Central memory CD8-positive, alpha-beta T cell (primary cell): ENCODE results near the gene GMEB1.
"Not testable (repeated sequence)": the region's sequence is repeated elsewhere in the genome, so short reads cannot be mapped to it uniquely, and the experiment has no call there.

Experiments
- ATAC-seq: fragments of 150-1000 bp; cut with Tn5 transposase; replicated peaks from 2 replicates; pipeline ENCODE4 v1.10.0; 2022; ENCODE audit warnings: mild to moderate bottlenecking, moderate FRiP score, moderate number of reproducible peaks; ENCODE audit not compliant: poor library complexity, severe bottlenecking; ENCODE audit errors: extremely low read depth
- DNase-seq, 2 donors: peaks; one replicate each; pipeline ENCODE4 v3.0.0; 2021; ENCODE audit warnings: low spot score in 2 of 2
- H3K27ac Mint-ChIP-seq: one replicate; pipeline ENCODE4 v1.8.0; 2022; ENCODE audit warnings: low read depth, mild to moderate bottlenecking, moderate library complexity, mixed read lengths
- H3K27me3 Mint-ChIP-seq: one replicate; pipeline ENCODE4 v1.8.0; 2022; ENCODE audit warnings: mixed read lengths
- H3K36me3 Mint-ChIP-seq: one replicate; pipeline ENCODE4 v1.8.0; 2022; ENCODE audit warnings: mild to moderate bottlenecking, moderate library complexity, mixed read lengths; ENCODE audit not compliant: insufficient read depth
- H3K4me1 Mint-ChIP-seq: one replicate; pipeline ENCODE4 v1.8.0; 2022; ENCODE audit warnings: mixed read lengths
- H3K4me3 Mint-ChIP-seq: one replicate; pipeline ENCODE4 v1.8.0; 2022; ENCODE audit warnings: mild to moderate bottlenecking, moderate library complexity, mixed read lengths
- H3K9me3 Mint-ChIP-seq: one replicate; pipeline ENCODE4 v1.8.0; 2022; ENCODE audit warnings: mixed read lengths

Gene GMEB1

GRCh38 chr1:28668191-28668955, at the start of gene GMEB1:
GMEB1 (plus strand) TSS chr1:28668784; CDS start chr1:28683613, 14,829 bp downstream.
- Mint-ChIP-seq H3K27me3 (no peaks in the 10 kb centered on the region), H3K36me3 (peaks cover 9% of the 10 kb centered on the region), H3K4me1 (peaks cover 17% of the 10 kb centered on the region), H3K4me3 (peak within 1 kb of the TSS; percentile 80), H3K9me3 (no peaks in the 10 kb centered on the region), H3K27ac (peak within 1 kb of the TSS; percentile 91)
- DNase-seq (peak; percentile 62 to 69), ATAC-seq (peak; percentile 64)

DNA sequence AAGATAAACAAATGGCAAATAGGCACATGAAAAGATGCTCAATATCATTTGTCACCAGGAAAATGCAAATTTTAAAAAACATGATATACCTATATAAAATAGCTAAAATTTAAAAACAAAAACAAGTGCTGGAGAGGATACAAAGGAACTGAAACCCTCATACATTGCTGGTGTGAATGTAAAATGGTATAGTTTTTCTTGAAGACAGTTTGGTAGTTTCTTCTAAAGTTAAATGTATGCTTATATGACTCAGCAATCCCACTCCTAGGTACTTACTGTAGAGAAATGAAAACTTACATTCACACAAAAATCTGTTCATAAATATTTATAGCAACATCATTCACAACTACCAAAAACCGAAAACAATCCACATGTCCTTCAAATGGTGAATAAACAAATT, 36.9 kb upstream of the GMEB1 start:
- Mint-ChIP-seq H3K27ac (no peak overlapping the region), H3K36me3 (peaks cover 10% of the 10 kb centered on the region), H3K4me3 (no peak overlapping the region), H3K27me3 (no peaks in the 10 kb centered on the region), H3K9me3 (no peaks in the 10 kb centered on the region), H3K4me1 (peaks cover 6% of the 10 kb centered on the region)
- no peak for ATAC-seq
- DNase-seq: no peak

GRCh38 chr1:28632560-28632959, 36.0 kb upstream of the GMEB1 start:
- Mint-ChIP-seq H3K4me1 (peaks cover 6% of the 10 kb centered on the region), H3K36me3 (peaks cover 10% of the 10 kb centered on the region), H3K27me3 (no peaks in the 10 kb centered on the region), H3K9me3 (no peaks in the 10 kb centered on the region), H3K4me3 (no peak overlapping the region), H3K27ac (no peak overlapping the region)
- no peak for ATAC-seq
- no peak for DNase-seq

DNA sequence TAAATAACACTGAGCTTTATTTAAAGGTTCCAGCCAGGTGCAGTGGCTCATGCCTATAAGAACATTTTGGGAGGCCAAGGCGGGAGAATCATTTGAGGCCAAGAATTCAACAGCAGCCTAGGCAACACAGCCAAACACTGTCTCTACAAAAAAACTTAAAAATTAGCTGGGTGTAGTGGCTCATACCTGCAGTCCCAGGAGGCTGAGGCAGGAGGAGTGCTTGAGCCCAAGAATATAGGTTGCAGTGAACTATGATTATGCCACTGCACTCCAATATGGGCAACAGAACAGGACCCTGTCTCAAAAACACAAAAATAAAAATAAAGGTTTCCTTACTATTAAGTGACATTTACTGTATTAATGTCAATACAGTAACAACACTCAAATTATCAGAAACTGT, 27.8 kb upstream of the GMEB1 start:
- peaks cover 32% of the 10 kb centered on the region for H3K4me1 Mint-ChIP-seq
- ATAC-seq (no peak), DNase-seq (peak in 1 of 2 donors; percentile 20)
- peaks cover 19% of the 10 kb centered on the region for H3K36me3 Mint-ChIP-seq
- peak overlapping the region; percentile 100 for H3K4me3 Mint-ChIP-seq
- no peaks in the 10 kb centered on the region for H3K27me3 Mint-ChIP-seq
- H3K9me3 Mint-ChIP-seq: no peaks in the 10 kb centered on the region
- no peak overlapping the region for H3K27ac Mint-ChIP-seq

- DNase-seq (no peak), ATAC-seq (peak; percentile 3)
- Mint-ChIP-seq H3K27me3 (no peaks in the 10 kb centered on the region), H3K4me3 (peak overlapping the region; percentile 100), H3K9me3 (no peaks in the 10 kb centered on the region), H3K4me1 (peaks cover 32% of the 10 kb centered on the region), H3K36me3 (peaks cover 21% of the 10 kb centered on the region), H3K27ac (peak overlapping the region; percentile 100)
These were observed 26.3 kb upstream of the GMEB1 start for GRCh38 chr1:28642056-28642846.

GRCh38 chr1:28642847-28643635, 25.5 kb upstream of the GMEB1 start, which contains the start of gene TAF12:
TAF12 (minus strand) TSS chr1:28643067; CDS start chr1:28622081, 20,986 bp downstream.
- H3K27me3 Mint-ChIP-seq: no peaks in the 10 kb centered on the region
- no peaks in the 10 kb centered on the region for H3K9me3 Mint-ChIP-seq
- peak; percentile 71 to 83 for DNase-seq
- H3K36me3 Mint-ChIP-seq: peaks cover 24% of the 10 kb centered on the region
- H3K27ac Mint-ChIP-seq: peak within 1 kb of the TSS; percentile 100
- H3K4me1 Mint-ChIP-seq: peaks cover 36% of the 10 kb centered on the region
- H3K4me3 Mint-ChIP-seq: peak within 1 kb of the TSS; percentile 100
- ATAC-seq: peak; percentile 86

GRCh38 chr1:28644494-28644893, 24.1 kb upstream of the GMEB1 start:
- H3K36me3 Mint-ChIP-seq: peaks cover 35% of the 10 kb centered on the region
- no peaks in the 10 kb centered on the region for H3K9me3 Mint-ChIP-seq
- peak overlapping the region; percentile 100 for H3K27ac Mint-ChIP-seq
- H3K27me3 Mint-ChIP-seq: no peaks in the 10 kb centered on the region
- DNase-seq: no peak
- H3K4me3 Mint-ChIP-seq: peak overlapping the region; percentile 100
- peaks cover 44% of the 10 kb centered on the region for H3K4me1 Mint-ChIP-seq
- ATAC-seq: no peak

DNA sequence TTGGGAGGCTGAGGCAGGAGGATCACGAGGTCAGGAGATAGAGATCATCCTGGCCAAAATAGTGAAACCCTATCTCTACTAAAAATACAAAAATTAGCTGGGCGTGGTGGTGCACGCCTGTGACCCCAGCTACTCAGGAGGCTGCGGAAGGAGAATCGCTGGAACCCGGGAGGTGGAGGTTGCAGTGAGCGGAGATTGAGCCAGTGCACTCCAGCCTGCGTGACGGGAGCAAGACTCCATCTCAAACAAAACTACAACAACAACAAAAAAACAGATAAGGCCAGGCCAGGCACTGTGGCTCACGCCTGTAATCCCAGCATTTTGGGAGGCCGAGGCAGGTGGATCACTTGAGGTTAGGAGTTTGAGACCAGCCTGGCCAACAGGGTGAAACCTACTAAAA, 23.2 kb upstream of the GMEB1 start:
- ATAC-seq, H3K27ac Mint-ChIP-seq, H3K4me3 Mint-ChIP-seq, H3K27me3 Mint-ChIP-seq, H3K9me3 Mint-ChIP-seq, DNase-seq: not testable (repeated sequence)
- Mint-ChIP-seq H3K36me3 (peaks cover 35% of the 10 kb centered on the region), H3K4me1 (peaks cover 44% of the 10 kb centered on the region)

- Mint-ChIP-seq H3K9me3 (no peaks in the 10 kb centered on the region), H3K27ac (no peak overlapping the region), H3K4me3 (no peak overlapping the region), H3K4me1 (peaks cover 44% of the 10 kb centered on the region), H3K27me3 (no peaks in the 10 kb centered on the region), H3K36me3 (peaks cover 35% of the 10 kb centered on the region)
- ATAC-seq (no peak), DNase-seq (no peak)
These were observed 22.5 kb upstream of the GMEB1 start for GRCh38 chr1:28646040-28646439.

GRCh38 chr1:28648008-28648473, 20.5 kb upstream of the GMEB1 start:
- H3K9me3 Mint-ChIP-seq: no peaks in the 10 kb centered on the region
- H3K27me3 Mint-ChIP-seq: no peaks in the 10 kb centered on the region
- peaks cover 30% of the 10 kb centered on the region for H3K4me1 Mint-ChIP-seq
- DNase-seq (peak; percentile 72 to 85), ATAC-seq (peak; percentile 79)
- H3K27ac Mint-ChIP-seq: peak overlapping the region; percentile 99
- peaks cover 28% of the 10 kb centered on the region for H3K36me3 Mint-ChIP-seq
- H3K4me3 Mint-ChIP-seq: peak overlapping the region; percentile 77

GRCh38 chr1:28648474-28649198, 19.9 kb upstream of the GMEB1 start, which contains the start of gene RNU11:
RNU11 (plus strand) TSS chr1:28648600.
- no peaks in the 10 kb centered on the region for H3K27me3 Mint-ChIP-seq
- no peaks in the 10 kb centered on the region for H3K9me3 Mint-ChIP-seq
- H3K36me3 Mint-ChIP-seq: peaks cover 22% of the 10 kb centered on the region
- ATAC-seq (peak; percentile 80), DNase-seq (peak; percentile 77 to 92)
- H3K4me1 Mint-ChIP-seq: peaks cover 24% of the 10 kb centered on the region
- peak within 1 kb of the TSS; percentile 99 for H3K27ac Mint-ChIP-seq
- H3K4me3 Mint-ChIP-seq: peak within 1 kb of the TSS; percentile 77
